ENCODE measurements around the gene DAZ3. TPM values are rescaled to one million over a fixed set of nuclear protein-coding genes. Genes with fewer than 3 reads are reported as not detected.
"Not testable (repeated sequence)": the region's sequence is repeated elsewhere in the genome, so short reads cannot be mapped to it uniquely, and the experiment has no call there.

The DAZ3 gene
- not detected for total RNA-seq
- not detected for polyA plus RNA-seq
- long read RNA-seq, donor 1 = 0 reads
- long read RNA-seq, donor 2 = 0 reads
- long read RNA-seq, donor 3 = 0 reads

- DNase-seq; H3K27ac ChIP-seq; intact Hi-C loops (cut with DNase I); H3K36me3 ChIP-seq; H3K9me3 ChIP-seq; H3K4me3 ChIP-seq; H3K4me1 ChIP-seq (ENCODE audit: insufficient read depth); H3K27me3 ChIP-seq: not testable (repeated sequence)
- WGBS, 3 donors = no CpG with 5 or more reads among the region's 23 CpGs
Observed at GRCh38 chrY:24813293-24813692, at the start of gene DAZ3. TSS of gene DAZ3 (minus strand) at chrY:24813393. CDS start at chrY:24813185, 208 bp downstream.

DNA sequence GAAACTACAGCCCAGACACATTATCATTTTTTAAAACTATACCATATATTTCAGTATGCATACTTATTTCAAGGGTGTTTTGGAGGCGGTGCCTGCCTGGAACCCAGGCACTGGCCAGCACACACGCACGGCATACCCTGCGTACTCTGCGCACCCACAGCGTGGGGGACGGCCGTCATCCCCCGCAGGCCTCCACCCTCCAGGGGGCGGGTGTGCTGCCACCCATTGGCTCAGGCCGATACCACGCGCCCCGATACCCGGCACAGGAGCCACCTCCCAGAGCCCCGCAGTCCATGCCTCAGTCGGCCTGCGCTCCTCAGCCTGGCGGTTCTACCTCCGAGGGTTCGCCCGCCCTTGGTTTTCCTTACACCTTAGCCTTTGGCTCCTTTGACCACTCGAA is 20.4 kb upstream of the DAZ3 start, which contains the start of gene DAZ4:
TSS of gene DAZ4 (plus strand) at position 301 of the 400 bp plus-strand sequence. CDS start 208 bp downstream, outside the sequence.
- intact Hi-C loops (cut with DNase I); DNase-seq; H3K4me1 ChIP-seq (ENCODE audit: insufficient read depth); H3K9me3 ChIP-seq; H3K27ac ChIP-seq; H3K4me3 ChIP-seq; H3K27me3 ChIP-seq; H3K36me3 ChIP-seq: not testable (repeated sequence)
- no CpG with 5 or more reads among the region's 23 CpGs for WGBS, 3 donors

DNA sequence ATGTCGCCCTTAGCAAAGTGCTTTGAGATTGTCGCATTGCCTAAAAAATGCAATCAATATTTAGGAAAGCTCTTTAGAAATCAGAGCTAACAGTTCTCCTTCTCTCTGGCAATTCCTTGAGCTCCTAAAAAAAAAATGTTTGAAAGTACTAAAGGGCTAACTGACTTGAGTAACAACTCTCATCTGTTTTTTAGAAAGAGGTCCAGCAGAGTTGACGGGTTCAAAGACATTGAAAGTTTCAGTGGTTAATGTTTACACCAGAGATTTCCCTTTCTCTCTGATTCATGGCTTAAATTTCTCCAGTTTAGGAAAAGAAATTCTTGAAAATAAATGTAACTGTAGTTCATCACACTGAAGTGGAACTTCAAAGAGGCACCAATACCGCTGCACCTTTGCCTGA is 11.9 kb upstream of the DAZ3 start:
- H3K4me3 ChIP-seq; H3K36me3 ChIP-seq; H3K4me1 ChIP-seq (ENCODE audit: insufficient read depth); H3K27me3 ChIP-seq; intact Hi-C loops (cut with DNase I); H3K9me3 ChIP-seq; H3K27ac ChIP-seq; DNase-seq: not testable (repeated sequence)
- no CpG with 5 or more reads among the region's 4 CpGs for WGBS, 3 donors

GRCh38 chrY:24824184-24824879 is 11.1 kb upstream of the DAZ3 start:
- H3K4me1 ChIP-seq (ENCODE audit: insufficient read depth); H3K27me3 ChIP-seq; DNase-seq; H3K27ac ChIP-seq; H3K4me3 ChIP-seq; intact Hi-C loops (cut with DNase I); H3K36me3 ChIP-seq; H3K9me3 ChIP-seq: not testable (repeated sequence)
- WGBS, 3 donors = no CpG with 5 or more reads among the region's 4 CpGs

DNA sequence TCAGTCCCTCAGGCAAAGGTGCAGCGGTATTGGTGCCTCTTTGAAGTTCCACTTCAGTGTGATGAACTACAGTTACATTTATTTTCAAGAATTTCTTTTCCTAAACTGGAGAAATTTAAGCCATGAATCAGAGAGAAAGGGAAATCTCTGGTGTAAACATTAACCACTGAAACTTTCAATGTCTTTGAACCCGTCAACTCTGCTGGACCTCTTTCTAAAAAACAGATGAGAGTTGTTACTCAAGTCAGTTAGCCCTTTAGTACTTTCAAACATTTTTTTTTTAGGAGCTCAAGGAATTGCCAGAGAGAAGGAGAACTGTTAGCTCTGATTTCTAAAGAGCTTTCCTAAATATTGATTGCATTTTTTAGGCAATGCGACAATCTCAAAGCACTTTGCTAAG is 8.6 kb upstream of the DAZ3 start:
- intact Hi-C loops (cut with DNase I); H3K27ac ChIP-seq; H3K36me3 ChIP-seq; H3K27me3 ChIP-seq; H3K4me3 ChIP-seq; DNase-seq; H3K9me3 ChIP-seq; H3K4me1 ChIP-seq (ENCODE audit: insufficient read depth): not testable (repeated sequence)
- WGBS, 3 donors = no CpG with 5 or more reads among the region's 3 CpGs

Other genes starting within 250 kb of the DAZ3 start
- not detected for gene BPY2B, start 195.4 kb downstream of the DAZ3 start, total RNA-seq
- not detected for gene BPY2B, start 195.4 kb downstream of the DAZ3 start, polyA plus RNA-seq
- not detected for gene DAZ4, start 20.5 kb upstream of the DAZ3 start, total RNA-seq
- not detected for gene DAZ4, start 20.5 kb upstream of the DAZ3 start, polyA plus RNA-seq
- gene BPY2C, start 238.7 kb upstream of the DAZ3 start, total RNA-seq = not detected
- gene BPY2C, start 238.7 kb upstream of the DAZ3 start, polyA plus RNA-seq = not detected